A673 (cell line): Measurements from ENCODE around the gene LCE7A.

Source experiments
- EZH2 ChIP-seq: fragments of 200-600 bp; sonication (generic); IDR thresholded peaks from 2 replicates; pipeline ENCODE4 v1.6.1; 2017; ENCODE audit warnings: borderline replicate concordance, low read depth, mild to moderate bottlenecking, mixed read lengths, antibody characterized with exemption, low read length; ENCODE audit not compliant: poor library complexity, severe bottlenecking
- TF ChIP-seq, protein P1 (sequence below): fragments of 300-800, 200-600 bp; sonication (generic); conservative IDR thresholded peaks from 2 replicates; pipeline ENCODE4 v1.5.1; 2017; ENCODE audit warnings: low read depth, mild to moderate bottlenecking, antibody characterized with exemption, low read length, moderate library complexity, mixed read lengths

DNA sequence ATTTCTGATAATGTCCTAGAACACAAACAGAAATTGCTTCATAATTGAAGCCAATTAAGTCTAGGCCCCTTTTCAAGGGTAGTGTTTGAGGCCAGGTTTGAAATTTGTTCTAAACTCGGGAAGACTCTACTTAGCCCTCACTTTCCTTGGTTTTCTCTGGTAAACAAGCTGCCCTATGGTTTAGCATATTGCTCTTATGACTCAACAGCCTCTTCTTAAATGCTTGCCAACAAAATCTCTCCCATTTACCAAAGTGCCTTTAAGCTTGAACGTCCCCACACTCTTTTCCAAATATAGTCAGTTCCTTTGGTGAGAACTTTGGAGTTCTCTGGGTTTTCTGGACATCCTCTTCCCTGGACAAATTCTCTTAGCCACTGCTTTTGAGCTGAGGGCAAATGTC is 22.9 kb upstream of the LCE7A start:
- TF ChIP-seq, protein P1, sequence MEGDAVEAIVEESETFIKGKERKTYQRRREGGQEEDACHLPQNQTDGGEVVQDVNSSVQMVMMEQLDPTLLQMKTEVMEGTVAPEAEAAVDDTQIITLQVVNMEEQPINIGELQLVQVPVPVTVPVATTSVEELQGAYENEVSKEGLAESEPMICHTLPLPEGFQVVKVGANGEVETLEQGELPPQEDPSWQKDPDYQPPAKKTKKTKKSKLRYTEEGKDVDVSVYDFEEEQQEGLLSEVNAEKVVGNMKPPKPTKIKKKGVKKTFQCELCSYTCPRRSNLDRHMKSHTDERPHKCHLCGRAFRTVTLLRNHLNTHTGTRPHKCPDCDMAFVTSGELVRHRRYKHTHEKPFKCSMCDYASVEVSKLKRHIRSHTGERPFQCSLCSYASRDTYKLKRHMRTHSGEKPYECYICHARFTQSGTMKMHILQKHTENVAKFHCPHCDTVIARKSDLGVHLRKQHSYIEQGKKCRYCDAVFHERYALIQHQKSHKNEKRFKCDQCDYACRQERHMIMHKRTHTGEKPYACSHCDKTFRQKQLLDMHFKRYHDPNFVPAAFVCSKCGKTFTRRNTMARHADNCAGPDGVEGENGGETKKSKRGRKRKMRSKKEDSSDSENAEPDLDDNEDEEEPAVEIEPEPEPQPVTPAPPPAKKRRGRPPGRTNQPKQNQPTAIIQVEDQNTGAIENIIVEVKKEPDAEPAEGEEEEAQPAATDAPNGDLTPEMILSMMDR, result no peak
- TF ChIP-seq EZH2, result no peak
